HepG2 (cell line): Measurements from ENCODE around the gene L1CAM. TPM values are rescaled to one million over a fixed set of nuclear protein-coding genes. Genes with fewer than 3 reads are reported as not detected.

Source experiments
- ATAC-seq: fragments of 200-7000 bp; cut with Tn5 transposase; 3 replicates; pipeline ENCODE4 v1.9.1; 2020; ENCODE audit warnings: mild to moderate bottlenecking, moderate library complexity
- BruUV-seq: library from RNA; stranded (reverse); fragments of 400-500 nt; replicated peaks from 2 replicates; lab custom pipeline; 2021; lab: Mats Ljungman, UMichigan
- CTCF ChIA-PET: fragments of 300-600 bp; formaldehyde crosslinking; extraction: SDS; loops from one replicate; lab custom pipeline; 2021; ENCODE audit warnings: low total read pairs, inconsistent platforms, low intra/inter-chr PET ratio; lab: Yijun Ruan, JAX
- POLR2A ChIA-PET: fragments of 350-600 bp; sonication (Branson Sonifier 250); formaldehyde crosslinking; loops from one replicate; lab custom pipeline; 2020; ENCODE audit warnings: antibody characterized with exemption, inconsistent platforms; lab: Yijun Ruan, JAX
- DNase-seq: peaks from one replicate; pipeline ENCODE4 v3.0.0-alpha.2; 2015; ENCODE audit warnings: low spot score
- FAIRE-seq: peaks from 3 replicates; lab custom pipeline; 2011; peaks lifted over from hg19 to GRCh38; lab: Jason Lieb, UNC
- H2AFZ ChIP-seq: one replicate; pipeline ENCODE4 v1.6.1; 2011; ENCODE audit warnings: low read length, inconsistent platforms
- H3K27ac ChIP-seq: fragments of 300-600 bp; 3 replicates; pipeline ENCODE4 v1.8.0; 2011; ENCODE audit warnings: mixed run types, mild to moderate bottlenecking, mixed read lengths, low read length, inconsistent platforms; ENCODE audit not compliant: insufficient read depth; ENCODE audit errors: extremely low read length
- H3K27me3 ChIP-seq, 2 experiments: fragments of 200-600 bp in 1 of 2; 2 replicates in 1 of 2; 3 replicates in 1 of 2; pipeline versions ENCODE4 v1.6.0 to v1.8.0; 2011; ENCODE audit warnings: low read length in 2 of 2, mild to moderate bottlenecking in 2 of 2, moderate library complexity in 2 of 2, inconsistent platforms in 1 of 2; ENCODE audit not compliant: insufficient read depth in 2 of 2, control insufficient read depth in 1 of 2
- H3K36me3 ChIP-seq, 2 experiments: fragments of 200-600 bp in 1 of 2; replicated peaks in 1 of 2; 2 replicates in 1 of 2; 3 replicates in 1 of 2; pipeline versions ENCODE4 v1.5.1 to v1.8.0; 2011; ENCODE audit warnings: low read length in 2 of 2, inconsistent platforms in 1 of 2; ENCODE audit not compliant: insufficient read depth in 2 of 2, control insufficient read depth in 1 of 2
- H3K4me1 ChIP-seq: 2 replicates; pipeline ENCODE4 v1.5.1; 2012; ENCODE audit warnings: low read length, inconsistent platforms; ENCODE audit not compliant: insufficient read depth
- H3K4me2 ChIP-seq: 2 replicates; pipeline ENCODE4 v1.6.0; 2011; ENCODE audit warnings: low read depth, low read length, inconsistent platforms
- H3K4me3 ChIP-seq, 3 experiments: fragments of 200-600 bp in 1 of 3; sonication (generic), shearing (Covaris generic) in 1 of 3; replicated peaks in 1 of 3; 2 replicates each; pipeline ENCODE4 v1.5.1; 2011 to 2016; ENCODE audit warnings: low read length in 3 of 3, inconsistent platforms in 2 of 3, low read depth in 2 of 3, mild to moderate bottlenecking in 2 of 3, control low read depth in 1 of 3, mixed read lengths in 1 of 3; ENCODE audit not compliant: insufficient read depth in 1 of 3
- H3K79me2 ChIP-seq: one replicate; pipeline ENCODE4 v1.6.1; 2011; ENCODE audit warnings: low read length, inconsistent platforms; ENCODE audit not compliant: insufficient read depth
- H3K9ac ChIP-seq: 2 replicates; pipeline ENCODE4 v1.6.0; 2011; ENCODE audit warnings: mild to moderate bottlenecking, low read depth, low read length, inconsistent platforms; ENCODE audit not compliant: insufficient read depth
- H3K9me3 ChIP-seq: 2 replicates; pipeline ENCODE4 v1.5.1; 2012; ENCODE audit warnings: mild to moderate bottlenecking, low read length
- H4K20me1 ChIP-seq: 2 replicates; pipeline ENCODE4 v1.6.0; 2011; ENCODE audit warnings: inconsistent platforms, mild to moderate bottlenecking, low read length, moderate library complexity; ENCODE audit not compliant: insufficient read depth
- MIXL1 ChIP-seq: IDR thresholded peaks from 2 replicates; pipeline ENCODE4 v1.6.1; 2016
- NR2F1 ChIP-seq, 2 experiments: fragments of 450-650 bp in 1 of 2; formaldehyde crosslinking in 1 of 2; IDR thresholded peaks; 2 replicates each; pipeline versions ENCODE4 v1.5.0 to v1.6.1; 2016 to 2020; ENCODE audit warnings: mild to moderate bottlenecking in 1 of 2, missing compliant biosample characterization in 1 of 2, missing genetic modification reagents in 1 of 2, moderate library complexity in 1 of 2
- PITX1 ChIP-seq: sonication (generic); formaldehyde crosslinking; IDR thresholded peaks from 2 replicates; pipeline ENCODE4 v1.5.1; 2020; ENCODE audit warnings: mild to moderate bottlenecking, missing genetic modification reagents
- PLSCR1 ChIP-seq: sonication (generic); formaldehyde crosslinking; IDR thresholded peaks from 2 replicates; pipeline ENCODE4 v1.5.0; 2020; ENCODE audit warnings: missing genetic modification reagents, mild to moderate bottlenecking, borderline replicate concordance
- RERE ChIP-seq: IDR thresholded peaks from 2 replicates; pipeline ENCODE4 v1.6.1; 2016; ENCODE audit warnings: low read depth, missing genetic modification reagents, missing compliant biosample characterization
- ZNF180 ChIP-seq: sonication (generic); formaldehyde crosslinking; IDR thresholded peaks from 2 replicates; pipeline ENCODE4 v1.4.0; 2020; ENCODE audit warnings: low read depth, missing genetic modification reagents, borderline replicate concordance
- ZNF207 ChIP-seq: fragments of 450-650 bp; IDR thresholded peaks from 2 replicates; pipeline ENCODE4 v1.6.1; 2016; ENCODE audit warnings: antibody characterized with exemption, borderline replicate concordance
- WGBS: methylation state at CpG from one replicate; pipeline ENCODE4 v1.1.6; 2017; ENCODE audit warnings: low lambda C conversion rate; 5-methylcytosine and 5-hydroxymethylcytosine counted together
- in situ Hi-C: cut with HindIII; loops from 2 replicates; pipeline ENCODE4 v1.10.0; 2017; ENCODE audit warnings: low pct_unique_long_range_greater_than_20kb; ENCODE audit not compliant: extremely low pct_ligation_motif_present
- intact Hi-C: fragments of 100-400 bp; cut with micrococcal nuclease; formaldehyde crosslinking; loops from one replicate; pipeline ENCODE4 v1.10.0; 2022; ENCODE audit not compliant: unreplicated experiment
- polyA plus RNA-seq, 8 experiments: library from polyadenylated mRNA; depleted of rRNA in 3 of 8; stranded (reverse) in 7 of 8; unstranded in 1 of 8; fragments of >200 nt; fragmentation: Illumina TruSeq in 4 of 8; extraction: Trizol in 4 of 8; gene quantifications; 2 replicates each; pipeline versions ENCODE4 v1.2.1 to v1.2.3, GENCODE V29; 2011 to 2016; ENCODE audit warnings: low read depth in 4 of 8, missing spikeins in 1 of 8, mixed read lengths in 1 of 8; ENCODE audit not compliant: insufficient read depth in 1 of 8
- total RNA-seq, 5 experiments: library from RNA; depleted of rRNA; stranded (reverse); fragments of >200 nt; fragmentation: Illumina TruSeq; extraction: Trizol; gene quantifications; 2 replicates each; pipeline ENCODE4 v1.2.3, GENCODE V29; 2016; ENCODE audit warnings: low read depth in 1 of 5
- TF ChIP-seq, protein P1 (sequence below): sonication (generic); formaldehyde crosslinking; IDR thresholded peaks from 2 replicates; pipeline ENCODE4 v1.5.0; 2020; ENCODE audit warnings: mild to moderate bottlenecking, missing genetic modification reagents
- TF ChIP-seq, protein P2 (sequence below): sonication (generic); formaldehyde crosslinking; conservative IDR thresholded peaks from 2 replicates; pipeline ENCODE4 v1.8.0; 2022; ENCODE audit warnings: mild to moderate bottlenecking, moderate library complexity, missing genetic modification reagents
- TF ChIP-seq, protein P3 (sequence below): sonication (generic); formaldehyde crosslinking; conservative IDR thresholded peaks from 2 replicates; pipeline ENCODE4 v1.4.0; 2020; ENCODE audit warnings: missing genetic modification reagents

L1CAM gene
- total and polyA plus RNA-seq, 2 of the 13 experiments (the other 11 are each of a cell fraction or from before 2014, with no cell fraction given), result 1.4 to 2.0 TPM

GRCh38 chrX:153875391-153876111 is 10.4 kb downstream of the L1CAM start:
- no TSS peak for BruUV-seq
- ATAC-seq (peak; percentile 68), FAIRE-seq (no peak), DNase-seq (no peak)
- Histone ChIP-seq H3K4me2 (no peak overlapping the region), H3K27ac (no peak overlapping the region), H3K27me3 (no peaks in the 10 kb centered on the region), H3K9me3 (no peaks in the 10 kb centered on the region), H3K9ac (no peak overlapping the region), H3K36me3 (no peaks in the 10 kb centered on the region), H4K20me1 (no peaks in the 10 kb centered on the region), H2AFZ (no peak overlapping the region), H3K4me3 (no peak overlapping the region), H3K4me1 (peaks cover 26% of the 10 kb centered on the region), H3K79me2 (no peaks in the 10 kb centered on the region)
- CTCF ChIA-PET, result no interaction called here
- in situ Hi-C loops, result no loop called here
- intact Hi-C loops, result no loop called here
- POLR2A ChIA-PET, result no interaction called here
- 54% methylated on average over 8 of the region's 42 CpGs for WGBS
- TF ChIP-seq, protein P1, sequence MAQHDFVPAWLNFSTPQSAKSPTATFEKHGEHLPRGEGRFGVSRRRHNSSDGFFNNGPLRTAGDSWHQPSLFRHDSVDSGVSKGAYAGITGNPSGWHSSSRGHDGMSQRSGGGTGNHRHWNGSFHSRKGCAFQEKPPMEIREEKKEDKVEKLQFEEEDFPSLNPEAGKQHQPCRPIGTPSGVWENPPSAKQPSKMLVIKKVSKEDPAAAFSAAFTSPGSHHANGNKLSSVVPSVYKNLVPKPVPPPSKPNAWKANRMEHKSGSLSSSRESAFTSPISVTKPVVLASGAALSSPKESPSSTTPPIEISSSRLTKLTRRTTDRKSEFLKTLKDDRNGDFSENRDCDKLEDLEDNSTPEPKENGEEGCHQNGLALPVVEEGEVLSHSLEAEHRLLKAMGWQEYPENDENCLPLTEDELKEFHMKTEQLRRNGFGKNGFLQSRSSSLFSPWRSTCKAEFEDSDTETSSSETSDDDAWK (CRISPR knock-in tag), result no peak
- TF ChIP-seq MIXL1 (CRISPR knock-in tag) (peak; percentile 99), PLSCR1 (CRISPR knock-in tag) (peak; percentile 99), NR2F1 (CRISPR knock-in tag; IDR thresholded peaks at IDR 0.05) (peak in 1 of 2 experiments; percentile 57; a peak in 1 of 4 replicates), ZNF180 (peak; percentile 98; the same call in 1 of the 2 replicates), ZNF207 (no peak), RERE (CRISPR knock-in tag) (peak; percentile 91), PITX1 (CRISPR knock-in tag) (peak; percentile 96)
- TF ChIP-seq, protein P2, sequence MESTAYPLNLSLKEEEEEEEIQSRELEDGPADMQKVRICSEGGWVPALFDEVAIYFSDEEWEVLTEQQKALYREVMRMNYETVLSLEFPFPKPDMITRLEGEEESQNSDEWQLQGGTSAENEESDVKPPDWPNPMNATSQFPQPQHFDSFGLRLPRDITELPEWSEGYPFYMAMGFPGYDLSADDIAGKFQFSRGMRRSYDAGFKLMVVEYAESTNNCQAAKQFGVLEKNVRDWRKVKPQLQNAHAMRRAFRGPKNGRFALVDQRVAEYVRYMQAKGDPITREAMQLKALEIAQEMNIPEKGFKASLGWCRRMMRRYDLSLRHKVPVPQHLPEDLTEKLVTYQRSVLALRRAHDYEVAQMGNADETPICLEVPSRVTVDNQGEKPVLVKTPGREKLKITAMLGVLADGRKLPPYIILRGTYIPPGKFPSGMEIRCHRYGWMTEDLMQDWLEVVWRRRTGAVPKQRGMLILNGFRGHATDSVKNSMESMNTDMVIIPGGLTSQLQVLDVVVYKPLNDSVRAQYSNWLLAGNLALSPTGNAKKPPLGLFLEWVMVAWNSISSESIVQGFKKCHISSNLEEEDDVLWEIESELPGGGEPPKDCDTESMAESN (CRISPR knock-in tag), result peak; percentile 99
- TF ChIP-seq, protein P3, sequence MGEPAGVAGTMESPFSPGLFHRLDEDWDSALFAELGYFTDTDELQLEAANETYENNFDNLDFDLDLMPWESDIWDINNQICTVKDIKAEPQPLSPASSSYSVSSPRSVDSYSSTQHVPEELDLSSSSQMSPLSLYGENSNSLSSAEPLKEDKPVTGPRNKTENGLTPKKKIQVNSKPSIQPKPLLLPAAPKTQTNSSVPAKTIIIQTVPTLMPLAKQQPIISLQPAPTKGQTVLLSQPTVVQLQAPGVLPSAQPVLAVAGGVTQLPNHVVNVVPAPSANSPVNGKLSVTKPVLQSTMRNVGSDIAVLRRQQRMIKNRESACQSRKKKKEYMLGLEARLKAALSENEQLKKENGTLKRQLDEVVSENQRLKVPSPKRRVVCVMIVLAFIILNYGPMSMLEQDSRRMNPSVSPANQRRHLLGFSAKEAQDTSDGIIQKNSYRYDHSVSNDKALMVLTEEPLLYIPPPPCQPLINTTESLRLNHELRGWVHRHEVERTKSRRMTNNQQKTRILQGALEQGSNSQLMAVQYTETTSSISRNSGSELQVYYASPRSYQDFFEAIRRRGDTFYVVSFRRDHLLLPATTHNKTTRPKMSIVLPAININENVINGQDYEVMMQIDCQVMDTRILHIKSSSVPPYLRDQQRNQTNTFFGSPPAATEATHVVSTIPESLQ (CRISPR knock-in tag), result peak; percentile 100
